ENCODE data around the gene SLC35B1. TPM values are rescaled to one million over a fixed set of nuclear protein-coding genes. Genes with fewer than 3 reads are reported as not detected.

The SLC35B1 gene
- total RNA-seq, 1 donor from 2014 or later, result 84.3 TPM

DNA sequence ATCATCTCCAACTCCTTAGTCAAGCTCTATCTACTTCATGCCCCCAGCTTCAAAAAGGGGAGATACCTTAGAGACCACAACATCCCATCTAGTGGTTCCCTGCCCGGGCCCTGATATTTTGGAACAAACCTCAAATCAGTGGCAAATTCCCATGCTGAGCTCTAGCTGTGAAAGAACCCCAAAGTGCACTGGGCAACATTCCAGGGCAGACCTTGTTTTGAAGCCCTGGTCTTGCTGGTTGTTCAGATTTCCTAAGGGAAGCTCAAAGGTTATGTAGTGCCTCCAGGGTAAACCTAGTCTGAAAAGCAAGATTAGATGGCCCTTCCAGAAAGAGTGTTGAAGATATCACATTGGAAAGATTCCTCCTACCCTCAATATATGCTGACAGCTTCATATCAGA lies 39.9 kb upstream of the SLC35B1 start:
- no peak overlapping the region for H3K4me3 Mint-ChIP-seq (ENCODE audit: unreplicated experiment)
- TF ChIP-seq, protein P1, sequence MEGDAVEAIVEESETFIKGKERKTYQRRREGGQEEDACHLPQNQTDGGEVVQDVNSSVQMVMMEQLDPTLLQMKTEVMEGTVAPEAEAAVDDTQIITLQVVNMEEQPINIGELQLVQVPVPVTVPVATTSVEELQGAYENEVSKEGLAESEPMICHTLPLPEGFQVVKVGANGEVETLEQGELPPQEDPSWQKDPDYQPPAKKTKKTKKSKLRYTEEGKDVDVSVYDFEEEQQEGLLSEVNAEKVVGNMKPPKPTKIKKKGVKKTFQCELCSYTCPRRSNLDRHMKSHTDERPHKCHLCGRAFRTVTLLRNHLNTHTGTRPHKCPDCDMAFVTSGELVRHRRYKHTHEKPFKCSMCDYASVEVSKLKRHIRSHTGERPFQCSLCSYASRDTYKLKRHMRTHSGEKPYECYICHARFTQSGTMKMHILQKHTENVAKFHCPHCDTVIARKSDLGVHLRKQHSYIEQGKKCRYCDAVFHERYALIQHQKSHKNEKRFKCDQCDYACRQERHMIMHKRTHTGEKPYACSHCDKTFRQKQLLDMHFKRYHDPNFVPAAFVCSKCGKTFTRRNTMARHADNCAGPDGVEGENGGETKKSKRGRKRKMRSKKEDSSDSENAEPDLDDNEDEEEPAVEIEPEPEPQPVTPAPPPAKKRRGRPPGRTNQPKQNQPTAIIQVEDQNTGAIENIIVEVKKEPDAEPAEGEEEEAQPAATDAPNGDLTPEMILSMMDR (IDR thresholded peaks at IDR 0.05; ENCODE audit: unreplicated experiment), result no peak
- peaks cover 11% of the 10 kb centered on the region for H3K4me1 Mint-ChIP-seq (ENCODE audit: unreplicated experiment)
- no peaks in the 10 kb centered on the region for H3K36me3 Mint-ChIP-seq (ENCODE audit: low read depth, unreplicated experiment)
- no peak for DNase-seq (ENCODE audit: low spot score)
- no peak overlapping the region for H3K27ac Mint-ChIP-seq (ENCODE audit: unreplicated experiment)
- H3K27me3 Mint-ChIP-seq (ENCODE audit: unreplicated experiment), result no peaks in the 10 kb centered on the region
- H3K9me3 Mint-ChIP-seq (ENCODE audit: unreplicated experiment), result no peaks in the 10 kb centered on the region

DNA sequence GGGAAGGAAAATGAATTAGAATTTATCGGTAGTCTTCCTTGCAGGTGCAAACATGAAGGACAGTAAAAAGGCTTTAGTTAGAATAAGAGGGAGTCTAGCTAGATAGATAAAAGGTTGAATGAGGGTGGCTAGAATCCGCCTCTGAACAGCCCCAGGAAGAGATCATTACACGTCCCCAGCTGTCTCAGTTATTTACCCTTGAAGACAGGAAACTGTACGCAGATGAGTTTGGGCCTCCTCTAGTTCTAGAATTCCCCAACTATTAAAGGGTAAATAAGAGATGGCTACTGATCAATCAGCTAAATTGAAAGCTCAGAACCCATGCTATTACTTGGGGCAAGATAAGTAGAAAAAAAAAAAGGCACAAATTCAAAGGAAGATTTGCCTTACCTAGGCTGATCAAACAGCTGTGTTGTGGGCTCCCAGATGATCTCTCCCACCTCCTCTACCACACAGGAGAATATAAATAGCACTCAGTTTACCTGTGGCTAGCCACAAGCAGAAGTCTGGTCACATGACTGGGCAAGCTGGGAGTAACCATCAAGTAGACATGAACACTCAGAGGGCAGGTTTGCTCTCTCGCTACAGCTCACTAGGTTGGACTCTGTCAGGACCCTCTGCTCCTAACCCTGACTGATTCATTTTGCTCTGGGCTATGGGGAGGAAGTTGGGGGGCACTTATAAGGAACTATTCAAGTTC lies 39.2 kb upstream of the SLC35B1 start:
- Mint-ChIP-seq H3K9me3 (ENCODE audit: unreplicated experiment) (no peaks in the 10 kb centered on the region), H3K27me3 (ENCODE audit: unreplicated experiment) (no peaks in the 10 kb centered on the region), H3K4me1 (ENCODE audit: unreplicated experiment) (peaks cover 12% of the 10 kb centered on the region), H3K27ac (ENCODE audit: unreplicated experiment) (no peak overlapping the region), H3K4me3 (ENCODE audit: unreplicated experiment) (no peak overlapping the region), H3K36me3 (ENCODE audit: low read depth, unreplicated experiment) (no peaks in the 10 kb centered on the region)
- TF ChIP-seq, protein P1 (IDR thresholded peaks at IDR 0.05; ENCODE audit: unreplicated experiment), result no peak
- DNase-seq (ENCODE audit: low spot score), result no peak

DNA sequence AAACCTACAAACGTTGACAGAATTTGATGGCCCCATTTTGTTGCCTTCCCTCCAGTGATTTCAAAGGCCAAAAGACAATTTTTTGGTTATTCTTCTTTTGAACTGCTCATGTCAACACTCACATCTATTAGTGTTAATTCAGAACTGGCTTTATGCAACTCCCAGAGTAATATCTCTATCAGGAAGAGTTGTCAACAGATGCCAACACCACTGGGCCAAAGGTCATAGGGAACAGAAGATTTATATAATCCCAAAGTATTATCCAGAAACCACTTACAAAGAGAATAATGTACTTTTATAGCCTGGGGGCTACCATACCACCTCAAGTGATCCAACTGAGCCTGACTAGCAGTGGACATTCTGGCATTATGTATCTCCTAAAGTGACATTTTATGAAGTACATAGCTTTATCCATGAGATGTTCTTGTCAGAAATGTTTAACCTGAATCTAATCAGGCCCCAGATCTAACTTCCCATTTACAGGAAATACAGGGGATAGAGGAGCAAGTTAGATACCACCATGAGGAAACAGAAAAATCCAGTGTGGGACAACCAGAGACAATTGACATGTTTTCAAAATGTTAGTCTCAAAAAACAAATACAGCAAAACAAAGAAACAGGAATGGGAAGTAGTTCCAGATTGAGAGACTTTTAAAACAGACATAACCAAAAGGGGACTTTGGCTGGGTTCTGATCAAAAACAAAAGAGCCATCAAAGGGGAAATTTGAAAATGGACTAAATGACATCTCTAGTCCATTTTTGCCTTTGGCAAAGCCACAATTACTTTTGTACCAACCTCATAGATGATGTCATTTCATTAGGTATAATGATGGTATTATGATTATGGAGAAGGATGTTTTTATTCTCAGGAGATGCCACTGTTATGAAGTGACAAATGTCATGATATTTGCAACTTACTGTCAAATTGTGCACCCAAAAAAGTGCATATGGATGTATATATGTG lies 37.7 kb upstream of the SLC35B1 start:
- no peaks in the 10 kb centered on the region for H3K36me3 Mint-ChIP-seq (ENCODE audit: low read depth, unreplicated experiment)
- TF ChIP-seq, protein P1 (IDR thresholded peaks at IDR 0.05; ENCODE audit: unreplicated experiment), result no peak
- no peaks in the 10 kb centered on the region for H3K27me3 Mint-ChIP-seq (ENCODE audit: unreplicated experiment)
- peaks cover 12% of the 10 kb centered on the region for H3K4me1 Mint-ChIP-seq (ENCODE audit: unreplicated experiment)
- H3K27ac Mint-ChIP-seq (ENCODE audit: unreplicated experiment), result no peak overlapping the region
- no peaks in the 10 kb centered on the region for H3K9me3 Mint-ChIP-seq (ENCODE audit: unreplicated experiment)
- H3K4me3 Mint-ChIP-seq (ENCODE audit: unreplicated experiment), result no peak overlapping the region
- DNase-seq (ENCODE audit: low spot score), result no peak

DNA sequence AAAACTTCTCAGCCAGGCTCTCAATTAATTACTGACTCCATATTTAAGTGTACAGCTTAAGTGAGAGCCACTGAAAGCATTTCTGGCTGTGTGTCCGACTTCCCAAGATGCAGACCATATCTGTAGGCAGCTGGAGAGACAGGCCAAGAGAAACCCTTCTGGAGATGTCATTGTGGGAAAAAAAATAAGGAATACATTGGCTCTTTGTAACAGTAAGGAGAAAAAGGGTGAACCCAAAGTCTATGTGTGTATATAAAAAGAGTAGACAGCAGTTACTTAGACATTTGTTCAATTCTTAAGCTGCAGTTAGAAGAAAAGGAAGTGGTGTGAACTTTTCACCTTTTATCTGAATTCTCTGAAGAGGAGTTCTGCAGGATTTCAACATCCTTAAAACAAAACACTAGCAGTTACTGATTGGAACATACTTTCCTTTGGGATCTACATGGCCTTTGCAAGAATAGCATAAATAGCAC lies 34.4 kb upstream of the SLC35B1 start:
- H3K36me3 Mint-ChIP-seq (ENCODE audit: low read depth, unreplicated experiment), result no peaks in the 10 kb centered on the region
- no peak overlapping the region for H3K4me3 Mint-ChIP-seq (ENCODE audit: unreplicated experiment)
- DNase-seq (ENCODE audit: low spot score), result no peak
- peaks cover 9% of the 10 kb centered on the region for H3K4me1 Mint-ChIP-seq (ENCODE audit: unreplicated experiment)
- no peak overlapping the region for H3K27ac Mint-ChIP-seq (ENCODE audit: unreplicated experiment)
- H3K9me3 Mint-ChIP-seq (ENCODE audit: unreplicated experiment), result no peaks in the 10 kb centered on the region
- peaks cover 1% of the 10 kb centered on the region for H3K27me3 Mint-ChIP-seq (ENCODE audit: unreplicated experiment)
- TF ChIP-seq, protein P1 (IDR thresholded peaks at IDR 0.05; ENCODE audit: unreplicated experiment), result no peak

Data from endothelial cell (in vitro differentiated cells).